Heart right ventricle (tissue), 16 donors: Measurements from ENCODE around the gene WDR31. TPM values are rescaled to one million over a fixed set of nuclear protein-coding genes. Genes with fewer than 3 reads are reported as not detected.

Experiments used
- ATAC-seq, 8 donors: fragments of 200-7000 bp; cut with Tn5 transposase; one replicate each; pipeline ENCODE4 v1.9.1; 2020; ENCODE audit warnings: mild to moderate bottlenecking in 8 of 8, moderate library complexity in 8 of 8, moderate number of reproducible peaks in 1 of 8
- DNase-seq, 2 donors: peaks; one replicate each; pipeline ENCODE4 v3.0.0-alpha.2; 2020
- H3K27ac ChIP-seq, 10 donors: fragments of 200-600 bp; sonication (generic) in 2 of 10; one replicate each; pipeline versions ENCODE4 v1.5.0 to v1.8.0; 2020 to 2022; ENCODE audit warnings: mild to moderate bottlenecking in 3 of 10
- H3K27me3 ChIP-seq, 7 donors: fragments of 200-600 bp; one replicate each; pipeline ENCODE4 v1.8.0; 2021 to 2022; ENCODE audit warnings: mild to moderate bottlenecking in 2 of 7
- H3K36me3 ChIP-seq, 9 donors: fragments of 200-600 bp; sonication (generic) in 1 of 9; one replicate each; pipeline versions ENCODE4 v1.5.0 to v1.8.0; 2020 to 2022; ENCODE audit warnings: mild to moderate bottlenecking in 2 of 9
- H3K4me1 ChIP-seq, 9 donors: fragments of 200-600 bp; sonication (generic) in 1 of 9; one replicate each; pipeline versions ENCODE4 v1.5.0 to v1.8.0; 2020 to 2022; ENCODE audit warnings: mild to moderate bottlenecking in 4 of 9
- H3K4me3 ChIP-seq, 10 donors: fragments of 200-600 bp; sonication (generic) in 2 of 10; one replicate each; pipeline versions ENCODE4 v1.5.0 to v1.8.0; 2020 to 2022; ENCODE audit warnings: mild to moderate bottlenecking in 7 of 10, moderate library complexity in 2 of 10
- H3K9me3 ChIP-seq, 11 donors: fragments of 200-600 bp in 10 of 11; sonication (generic) in 2 of 11; one replicate each; pipeline versions ENCODE4 v1.5.0 to v1.8.0; 2013 to 2022; ENCODE audit warnings: mild to moderate bottlenecking in 2 of 11, control low read depth in 1 of 11, moderate library complexity in 1 of 11
- CTCF ChIP-seq, 9 donors: fragments of 200-600 bp; sonication (generic) in 2 of 9; IDR thresholded peaks; one replicate each; pipeline versions ENCODE4 v1.5.0 to v1.8.0; 2021 to 2022; ENCODE audit warnings: antibody characterized with exemption in 9 of 9, mild to moderate bottlenecking in 5 of 9, moderate library complexity in 1 of 9
- WGBS, 2 donors: extraction: QIAGEN DNeasy Blood & Tissue Kit; methylation state at CpG; one replicate each; pipeline ENCODE4 v1.1.7; 2013; ENCODE audit warnings: inconsistent platforms in 1 of 2; 5-methylcytosine and 5-hydroxymethylcytosine counted together
- intact Hi-C, 10 donors: fragments of 100-400 bp; cut with DNase I; formaldehyde crosslinking; loops; one replicate each; pipeline versions ENCODE4 v1.11.1 to v1.14.2; 2022
- polyA plus RNA-seq, 2 donors: library from polyadenylated mRNA; stranded (reverse); fragments of 200-250 nt; gene quantifications; one replicate each; pipeline ENCODE4 v1.2.3, GENCODE V29; 2013
- total RNA-seq, 10 donors: library from RNA; stranded (reverse); fragmentation: NEBNext Ultra II Directional in 3 of 10; extraction: Animal tissue kit (Norgen Biotek cat#: 25700) in 3 of 10; gene quantifications; one replicate each; pipeline versions ENCODE4 v1.2.1 to v1.2.4, GENCODE V29; 2021 to 2023
- donor health status: Arrhythmogenic right ventricular cardiomyopathy.
- donor health status: ischemic (EF 13 %, LVEDD 7.1; RV severe dilation, severe dysfunction).
- donor health status: healthy with polysubstance abuse.
- donor health status: DM: no; HTN: yes; CAD: no.
- donor health status: DM: no; HTN: no; CAD: no.
- donor health status: ischemic (EF 25% LVEDD 6.9; RV normal size, moderate dysfunction).
- donor health status: ischemic (EF 25% LVEDD 5.7; RV mildly dilated, moderate dysfunction).
- donor health status: healthy.
- donor health status: DM: yes; HTN: yes; CAD: no.
- donor health status: Ischemic cardiomyopathy.
- donor health status: ischemic (EF 35%, LVEDD 5.7; RV mildly dilated, moderate dysfunction).
- donor health status: nonischemic (EF 11% LVEDD 7.7; RV severe dilation, severe dysfunction).
- donor health status: DM: yes; HTN: yes; CAD: no.
- donor health status: PGD.
- donor health status: ischemic (EF 29% LVEDD 5.4; RV normal size, mild dysfunction).
- donor health status: nonischemic (EF 23%, LVEDD 6.1; RV moderate dilation, normal function).

Gene WDR31
- total and polyA plus RNA-seq, 12 donors = 3.4 to 29.0 (median 18.1) TPM

DNA sequence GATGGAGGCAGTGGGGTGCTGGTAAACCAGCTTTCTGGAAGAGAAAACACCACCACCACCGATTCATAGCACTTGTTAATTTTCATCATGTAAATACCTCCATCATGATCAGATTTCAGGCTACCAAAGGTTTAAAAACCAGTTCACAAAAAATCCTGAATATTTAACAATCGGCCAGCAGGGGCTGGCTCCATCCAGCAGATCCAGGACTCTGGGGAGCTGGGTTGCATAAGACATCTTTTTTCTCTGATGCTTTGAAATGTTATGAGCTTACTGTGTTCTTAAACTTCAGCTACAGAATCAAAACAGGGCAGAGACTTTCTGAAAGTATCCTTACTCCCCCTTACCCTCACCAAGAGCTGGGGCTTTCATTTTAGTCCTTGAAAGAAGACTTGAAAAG, 22.3 kb downstream of the WDR31 start:
- ATAC-seq (peak in 1 of 8 donors; percentile 42), DNase-seq (no peak)
- no peaks in the 10 kb centered on the region for H3K9me3 ChIP-seq
- 67 to 72% methylated on average over 2 of the region's 2 CpGs for WGBS, 2 donors
- H3K27ac ChIP-seq = no peak overlapping the region
- peaks cover 0 to 57% (median 6%) of the 10 kb centered on the region in 9 donors for H3K36me3 ChIP-seq
- H3K4me3 ChIP-seq = no peak overlapping the region
- H3K4me1 ChIP-seq = no peaks in the 10 kb centered on the region
- intact Hi-C loops = loop anchor here in 1 of 10 donors (10.0 kb wide), 1 partner anchor 267 kb away; no protein-coding TSS in a partner anchor
- TF ChIP-seq CTCF (IDR thresholded peaks at IDR 0.05) = peak in 3 of 9 donors; percentile 8 to 20 (median 12)
- no peaks in the 10 kb centered on the region for H3K27me3 ChIP-seq

DNA sequence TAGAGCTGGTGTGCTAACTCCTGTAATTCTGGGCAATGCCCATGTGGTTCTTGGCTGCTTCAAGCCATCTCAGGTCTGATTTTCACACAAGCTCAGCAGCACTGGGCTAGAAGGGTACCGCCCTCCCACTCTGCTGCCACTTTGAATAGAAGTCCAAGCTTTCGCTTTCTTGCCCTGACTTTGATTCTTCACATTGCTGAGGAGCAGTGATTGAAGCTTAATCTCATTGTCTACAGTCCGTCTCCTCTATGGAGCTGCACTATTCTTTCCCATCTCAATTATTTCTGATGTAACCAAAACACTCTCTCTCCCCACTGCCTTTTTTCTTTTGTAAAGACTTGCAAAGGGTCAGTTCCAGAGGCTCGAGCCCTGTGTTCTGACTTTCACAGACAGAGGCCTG, 24.0 kb downstream of the WDR31 start:
- H3K9me3 ChIP-seq = no peaks in the 10 kb centered on the region
- DNase-seq (no peak), ATAC-seq (no peak)
- WGBS, 2 donors = 94 to 97% methylated on average over 4 of the region's 4 CpGs
- H3K4me1 ChIP-seq = peaks cover 0 to 8% (median 2%) of the 10 kb centered on the region in 9 donors
- intact Hi-C loops = loop anchor here in 1 of 10 donors (10.0 kb wide), 1 partner anchor 269 kb away; no protein-coding TSS in a partner anchor
- no peak overlapping the region for H3K4me3 ChIP-seq
- no peak for TF ChIP-seq CTCF (IDR thresholded peaks at IDR 0.05)
- no peaks in the 10 kb centered on the region for H3K27me3 ChIP-seq
- H3K27ac ChIP-seq = no peak overlapping the region
- peaks cover 0 to 41% (median 6%) of the 10 kb centered on the region in 9 donors for H3K36me3 ChIP-seq

DNA sequence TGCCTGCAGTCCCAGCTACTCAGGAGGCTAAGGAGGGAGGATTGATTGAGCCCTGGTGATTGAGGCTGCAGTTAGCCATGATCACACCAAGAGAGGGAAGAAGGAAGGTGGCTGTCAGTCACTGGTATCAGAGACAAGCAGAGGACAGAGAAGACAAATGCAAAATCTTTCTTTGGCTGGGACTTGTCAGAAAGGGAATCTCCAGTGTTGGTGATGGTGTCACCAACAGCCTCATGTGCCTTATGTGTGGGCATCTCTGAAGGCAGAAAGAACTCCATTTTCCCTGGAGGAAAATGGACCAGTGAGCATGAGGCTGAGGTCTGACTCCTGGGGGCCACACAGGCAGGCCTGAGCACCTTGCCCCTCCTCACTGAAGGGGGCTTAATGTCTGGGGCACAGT, 24.8 kb downstream of the WDR31 start:
- no peaks in the 10 kb centered on the region for H3K9me3 ChIP-seq
- no peak for DNase-seq
- H3K27ac ChIP-seq = no peak overlapping the region
- peaks cover 0 to 33% (median 6%) of the 10 kb centered on the region in 9 donors for H3K36me3 ChIP-seq
- ATAC-seq = no peak
- TF ChIP-seq CTCF (IDR thresholded peaks at IDR 0.05) = no peak
- no peak overlapping the region for H3K4me3 ChIP-seq
- intact Hi-C loops = loop anchor here in 1 of 10 donors (10.0 kb wide), 1 partner anchor 270 kb away; no protein-coding TSS in a partner anchor
- H3K4me1 ChIP-seq = peaks cover 0 to 16% (median 9%) of the 10 kb centered on the region in 9 donors
- no peaks in the 10 kb centered on the region for H3K27me3 ChIP-seq

DNA sequence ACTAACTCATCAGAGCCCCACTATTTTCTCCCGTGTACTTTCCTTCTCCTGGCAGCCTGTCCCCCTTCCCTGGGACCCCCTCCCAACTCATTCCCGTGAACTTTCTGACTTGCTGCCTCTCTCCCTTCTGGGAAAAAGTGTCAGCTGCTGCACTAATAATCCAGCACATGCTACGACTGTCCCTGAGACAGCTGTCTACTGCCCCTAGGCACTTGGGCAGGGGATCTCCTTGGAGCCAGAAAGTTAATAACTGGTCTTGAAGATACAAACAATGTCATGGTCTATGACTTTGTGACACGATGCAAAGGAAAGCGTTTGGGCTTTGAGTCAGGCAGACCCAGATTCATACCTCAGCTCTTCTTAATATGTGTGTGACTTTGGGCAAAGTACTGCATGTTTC, 26.8 kb downstream of the WDR31 start:
- Histone ChIP-seq H3K4me1 (peaks cover 0 to 28% (median 18%) of the 10 kb centered on the region in 9 donors), H3K36me3 (peaks cover 0 to 14% (median 0%) of the 10 kb centered on the region in 9 donors), H3K27ac (no peak overlapping the region), H3K9me3 (no peaks in the 10 kb centered on the region), H3K4me3 (no peak overlapping the region), H3K27me3 (no peaks in the 10 kb centered on the region)
- DNase-seq (no peak), ATAC-seq (no peak)
- WGBS, 2 donors = 70 to 77% methylated on average over 5 of the region's 5 CpGs
- TF ChIP-seq CTCF (IDR thresholded peaks at IDR 0.05) = no peak
- intact Hi-C loops = loop anchor here in 4 of 10 donors (5.0 to 10.0 kb wide), 3 partner anchors 89 to 344 kb away; partner anchors contain the start of gene ALAD (in 2 of the 4)
